ENCODE measurements around the gene FRMD4B. TPM values are rescaled to one million over a fixed set of nuclear protein-coding genes. Genes with fewer than 3 reads are reported as not detected.

Gene FRMD4B
- total RNA-seq, 4 donors from 2014 or later, result 37.5 to 66.2 (median 62.5) TPM

DNA sequence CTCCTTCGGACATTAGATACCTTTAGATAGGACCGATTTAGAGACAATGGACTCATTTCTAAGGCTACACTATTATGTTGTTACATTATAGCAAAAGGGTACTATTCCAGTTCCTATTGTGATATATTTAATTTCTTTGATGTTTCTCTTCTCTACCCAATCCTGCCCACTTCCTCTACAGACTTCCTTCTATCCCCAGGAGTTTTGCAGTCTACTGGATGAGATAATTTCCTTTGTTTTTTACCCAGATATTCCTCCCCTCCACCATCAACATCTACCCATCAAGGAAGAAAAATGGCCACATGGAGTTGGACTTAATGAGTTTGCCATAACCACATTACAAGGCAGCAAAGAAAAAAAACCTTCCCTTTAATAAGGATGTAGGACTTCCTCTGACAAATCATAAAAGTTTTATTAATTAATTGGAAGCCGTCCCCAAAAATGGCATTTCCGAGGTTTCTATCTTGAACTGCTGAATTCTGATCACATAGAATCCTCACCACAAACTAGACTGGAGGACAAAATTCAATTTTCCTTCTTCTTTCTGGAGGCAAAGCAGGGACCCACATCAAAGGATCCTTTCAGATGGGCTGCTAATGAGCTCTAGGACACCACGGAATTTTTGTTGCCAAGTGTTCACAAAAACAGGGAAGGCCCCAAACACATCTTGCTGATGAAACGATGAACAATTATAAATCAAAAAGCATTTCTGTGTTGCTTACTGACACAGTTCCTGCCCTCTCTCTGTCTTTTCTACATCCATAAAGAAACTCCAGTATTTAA, 33.4 kb downstream of the FRMD4B start:
- intact Hi-C loops (cut with DNase I), result no loop called here
- WGBS, 2 donors, result 61 to 66% methylated on average over 6 of the region's 6 CpGs
- Histone ChIP-seq H3K36me3 (no peaks in the 10 kb centered on the region), H3K27me3 (no peaks in the 10 kb centered on the region), H3K27ac (peak overlapping the region in 3 of 4 donors; percentile 38 to 68 (median 51)), H3K4me1 (peaks cover 0 to 5% (median 0%) of the 10 kb centered on the region in 3 donors), H3K9me3 (no peaks in the 10 kb centered on the region), H3K4me3 (peak overlapping the region in 3 of 4 donors; percentile 24 to 55 (median 26))
- no peak for TF ChIP-seq POLR2A (IDR thresholded peaks at IDR 0.05)
- TF ChIP-seq, protein P1, sequence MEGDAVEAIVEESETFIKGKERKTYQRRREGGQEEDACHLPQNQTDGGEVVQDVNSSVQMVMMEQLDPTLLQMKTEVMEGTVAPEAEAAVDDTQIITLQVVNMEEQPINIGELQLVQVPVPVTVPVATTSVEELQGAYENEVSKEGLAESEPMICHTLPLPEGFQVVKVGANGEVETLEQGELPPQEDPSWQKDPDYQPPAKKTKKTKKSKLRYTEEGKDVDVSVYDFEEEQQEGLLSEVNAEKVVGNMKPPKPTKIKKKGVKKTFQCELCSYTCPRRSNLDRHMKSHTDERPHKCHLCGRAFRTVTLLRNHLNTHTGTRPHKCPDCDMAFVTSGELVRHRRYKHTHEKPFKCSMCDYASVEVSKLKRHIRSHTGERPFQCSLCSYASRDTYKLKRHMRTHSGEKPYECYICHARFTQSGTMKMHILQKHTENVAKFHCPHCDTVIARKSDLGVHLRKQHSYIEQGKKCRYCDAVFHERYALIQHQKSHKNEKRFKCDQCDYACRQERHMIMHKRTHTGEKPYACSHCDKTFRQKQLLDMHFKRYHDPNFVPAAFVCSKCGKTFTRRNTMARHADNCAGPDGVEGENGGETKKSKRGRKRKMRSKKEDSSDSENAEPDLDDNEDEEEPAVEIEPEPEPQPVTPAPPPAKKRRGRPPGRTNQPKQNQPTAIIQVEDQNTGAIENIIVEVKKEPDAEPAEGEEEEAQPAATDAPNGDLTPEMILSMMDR (IDR thresholded peaks at IDR 0.05), result no peak
- no peak for DNase-seq

DNA sequence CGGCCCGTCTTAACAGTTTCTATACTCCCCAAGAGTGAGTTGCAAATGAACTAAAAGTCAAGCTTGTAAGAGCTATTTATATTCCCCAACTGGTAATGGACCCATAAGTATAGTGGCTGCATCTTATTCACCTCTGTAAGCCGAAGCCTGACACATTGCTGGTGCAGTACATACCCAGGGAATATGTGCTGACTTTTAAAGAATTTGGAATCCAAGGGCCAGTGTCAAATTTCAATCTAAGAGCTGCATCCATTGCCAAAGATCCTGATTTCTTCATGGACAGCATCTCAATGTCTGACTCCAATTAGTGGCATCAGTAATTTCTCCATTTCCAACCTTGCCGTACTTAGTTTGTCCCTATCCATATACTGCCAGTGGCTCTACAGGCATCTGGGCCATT, 42.0 kb downstream of the FRMD4B start:
- H3K9me3 ChIP-seq, result peaks cover 0 to 13% (median 0%) of the 10 kb centered on the region in 3 donors
- H3K27ac ChIP-seq, result no peak overlapping the region
- no peaks in the 10 kb centered on the region for H3K36me3 ChIP-seq
- H3K4me1 ChIP-seq, result peaks cover 0 to 7% (median 0%) of the 10 kb centered on the region in 3 donors
- H3K27me3 ChIP-seq, result no peaks in the 10 kb centered on the region
- no peak overlapping the region for H3K4me3 ChIP-seq
- intact Hi-C loops (cut with DNase I), result no loop called here
- TF ChIP-seq, protein P1 (IDR thresholded peaks at IDR 0.05), result no peak
- TF ChIP-seq POLR2A (IDR thresholded peaks at IDR 0.05), result no peak
- no peak for DNase-seq
- 87 to 97% methylated on average over 3 to 4 of the region's 4 CpGs for WGBS, 2 donors

DNA sequence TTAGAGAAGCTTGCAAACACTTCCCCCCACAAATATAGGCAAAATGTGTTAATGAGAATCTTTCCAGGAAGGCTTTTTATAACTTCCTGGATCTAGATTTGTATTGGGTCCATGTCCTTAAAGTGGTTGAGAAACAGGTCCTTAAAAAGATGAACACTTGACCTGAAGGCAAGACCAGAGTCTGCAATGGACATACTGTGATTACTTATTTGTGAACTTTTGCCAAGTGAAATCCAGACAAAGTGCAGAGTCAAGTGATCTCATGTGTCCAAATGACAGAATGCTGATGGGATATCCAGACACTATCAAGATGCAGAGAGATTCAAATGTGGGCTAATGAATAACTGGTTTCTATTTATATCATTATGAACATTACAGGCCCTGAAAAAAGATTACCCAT, 43.8 kb downstream of the FRMD4B start:
- no peak for DNase-seq
- Histone ChIP-seq H3K4me3 (no peak overlapping the region), H3K9me3 (peaks cover 0 to 13% (median 0%) of the 10 kb centered on the region in 3 donors), H3K27me3 (no peaks in the 10 kb centered on the region), H3K27ac (no peak overlapping the region), H3K36me3 (no peaks in the 10 kb centered on the region), H3K4me1 (peaks cover 0 to 7% (median 0%) of the 10 kb centered on the region in 3 donors)
- intact Hi-C loops (cut with DNase I), result no loop called here
- no peak for TF ChIP-seq POLR2A (IDR thresholded peaks at IDR 0.05)
- TF ChIP-seq, protein P1 (IDR thresholded peaks at IDR 0.05), result no peak

DNA sequence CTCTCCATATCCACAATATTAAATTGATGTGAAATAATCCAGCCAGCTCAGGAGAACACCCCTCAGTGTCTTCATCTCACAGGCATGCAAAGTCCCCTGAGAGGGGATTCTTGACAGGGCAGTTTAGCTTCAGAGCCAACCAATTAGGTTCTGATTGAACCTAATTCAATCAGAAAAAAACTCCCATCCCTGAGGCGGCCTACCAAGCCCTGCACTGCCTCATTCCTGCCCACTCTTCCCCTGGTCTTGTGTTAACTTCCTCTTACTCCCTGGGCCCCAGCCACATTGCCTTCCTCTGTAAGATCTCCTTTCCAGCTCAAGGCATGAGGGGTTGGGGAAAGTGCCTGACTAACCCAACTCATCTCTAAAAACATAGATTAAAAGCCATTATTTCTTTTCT, 46.1 kb downstream of the FRMD4B start:
- Histone ChIP-seq H3K9me3 (peaks cover 0 to 2% (median 0%) of the 10 kb centered on the region in 3 donors), H3K27ac (peak overlapping the region in 1 of 4 donors; percentile 44), H3K27me3 (no peaks in the 10 kb centered on the region), H3K4me3 (no peak overlapping the region), H3K36me3 (no peaks in the 10 kb centered on the region), H3K4me1 (peaks cover 0 to 7% (median 0%) of the 10 kb centered on the region in 3 donors)
- WGBS, 2 donors, result 69% methylated on average over 1 of the region's 1 CpG
- no peak for TF ChIP-seq POLR2A (IDR thresholded peaks at IDR 0.05)
- TF ChIP-seq, protein P1 (IDR thresholded peaks at IDR 0.05), result no peak
- intact Hi-C loops (cut with DNase I), result no loop called here
- no peak for DNase-seq

DNA sequence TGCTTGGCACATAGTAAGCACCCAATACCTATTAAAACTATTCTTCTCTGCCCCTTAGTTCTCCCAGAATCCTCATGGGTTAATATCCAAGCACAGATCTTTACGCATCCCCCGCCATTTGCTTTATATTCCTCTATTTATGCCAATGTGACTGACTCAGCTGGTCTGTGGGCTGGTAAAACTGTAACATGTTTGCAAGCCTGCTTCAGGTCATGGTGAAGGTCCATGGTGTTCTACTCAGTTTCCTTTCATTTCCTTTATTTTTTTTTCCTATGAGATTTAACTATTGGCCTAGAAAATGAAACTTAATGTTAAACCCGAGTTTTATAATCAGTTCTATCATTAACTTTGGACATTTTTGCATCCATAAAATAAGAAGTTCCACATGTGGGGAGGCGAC, 47.0 kb downstream of the FRMD4B start:
- Histone ChIP-seq H3K4me1 (peaks cover 0 to 7% (median 0%) of the 10 kb centered on the region in 3 donors), H3K27me3 (no peaks in the 10 kb centered on the region), H3K36me3 (no peaks in the 10 kb centered on the region), H3K9me3 (no peaks in the 10 kb centered on the region), H3K27ac (peak overlapping the region in 1 of 4 donors; percentile 34), H3K4me3 (no peak overlapping the region)
- DNase-seq, result no peak
- 78 to 83% methylated on average over 4 of the region's 4 CpGs for WGBS, 2 donors
- TF ChIP-seq POLR2A (IDR thresholded peaks at IDR 0.05), result no peak
- TF ChIP-seq, protein P1 (IDR thresholded peaks at IDR 0.05), result no peak
- intact Hi-C loops (cut with DNase I), result no loop called here
